HG03571 (cell line): ENCODE measurements around the gene CA11.
A peak's percentile ranks its signal among the peaks of the same experiment; 100 is the strongest.

ENCODE experiments used
- ATAC-seq: cut with Tn5 transposase; IDR thresholded peaks from one replicate; pipeline ENCODE4 v1.9.1; 2021; ENCODE audit not compliant: unreplicated experiment

The CA11 gene

GRCh38 chr19:48629599-48630295, 16.2 kb downstream of the CA11 start:
- no peak for ATAC-seq

DNA sequence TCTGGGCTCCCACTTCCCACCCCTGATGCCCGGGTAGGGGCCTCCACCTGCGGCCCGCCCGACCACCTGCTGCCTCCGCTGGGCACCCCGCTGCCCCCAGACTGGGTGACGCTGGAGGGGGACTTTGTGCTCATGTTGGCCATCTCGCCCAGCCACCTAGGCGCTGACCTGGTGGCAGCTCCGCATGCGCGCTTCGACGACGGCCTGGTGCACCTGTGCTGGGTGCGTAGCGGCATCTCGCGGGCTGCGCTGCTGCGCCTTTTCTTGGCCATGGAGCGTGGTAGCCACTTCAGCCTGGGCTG, 16.7 kb downstream of the CA11 start:
- ATAC-seq, result no peak

DNA sequence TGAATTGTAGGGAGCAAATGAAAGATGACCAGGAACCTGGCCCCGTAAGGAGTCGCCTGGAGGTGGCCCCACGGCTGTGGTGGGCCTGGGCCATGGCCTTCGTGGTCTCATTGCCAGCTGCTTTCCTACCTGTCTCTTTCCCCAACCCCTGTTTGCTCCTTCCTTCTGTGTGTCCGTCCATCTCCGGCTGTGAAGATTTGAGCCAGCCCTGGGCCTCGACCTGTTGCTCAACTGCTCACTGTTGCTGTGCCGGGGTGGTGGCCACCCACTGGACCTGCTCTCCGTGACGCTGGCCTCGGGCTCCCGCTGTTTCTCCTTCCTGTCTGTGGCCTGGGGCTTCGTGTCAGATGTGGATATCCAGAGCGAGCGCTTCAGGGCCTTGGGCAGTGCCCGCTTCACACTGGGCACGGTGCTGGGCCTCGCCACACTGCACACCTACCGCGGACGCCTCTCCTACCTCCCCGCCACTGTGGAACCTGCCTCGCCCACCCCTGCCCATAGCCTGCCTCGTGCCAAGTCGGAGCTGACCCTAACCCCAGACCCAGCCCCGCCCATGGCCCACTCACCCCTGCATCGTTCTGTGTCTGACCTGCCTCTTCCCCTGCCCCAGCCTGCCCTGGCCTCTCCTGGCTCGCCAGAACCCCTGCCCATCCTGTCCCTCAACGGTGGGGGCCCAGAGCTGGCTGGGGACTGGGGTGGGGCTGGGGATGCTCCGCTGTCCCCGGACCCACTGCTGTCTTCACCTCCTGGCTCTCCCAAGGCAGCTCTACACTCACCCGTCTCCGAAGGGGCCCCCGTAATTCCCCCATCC, 17.3 kb downstream of the CA11 start:
- ATAC-seq, result no peak

- ATAC-seq, result no peak
These were observed 18.1 kb downstream of the CA11 start for GRCh38 chr19:48627865-48628314.

GRCh38 chr19:48627201-48627864, 18.7 kb downstream of the CA11 start:
- no peak for ATAC-seq

GRCh38 chr19:48625891-48626327, 20.1 kb downstream of the CA11 start:
- no peak for ATAC-seq

DNA sequence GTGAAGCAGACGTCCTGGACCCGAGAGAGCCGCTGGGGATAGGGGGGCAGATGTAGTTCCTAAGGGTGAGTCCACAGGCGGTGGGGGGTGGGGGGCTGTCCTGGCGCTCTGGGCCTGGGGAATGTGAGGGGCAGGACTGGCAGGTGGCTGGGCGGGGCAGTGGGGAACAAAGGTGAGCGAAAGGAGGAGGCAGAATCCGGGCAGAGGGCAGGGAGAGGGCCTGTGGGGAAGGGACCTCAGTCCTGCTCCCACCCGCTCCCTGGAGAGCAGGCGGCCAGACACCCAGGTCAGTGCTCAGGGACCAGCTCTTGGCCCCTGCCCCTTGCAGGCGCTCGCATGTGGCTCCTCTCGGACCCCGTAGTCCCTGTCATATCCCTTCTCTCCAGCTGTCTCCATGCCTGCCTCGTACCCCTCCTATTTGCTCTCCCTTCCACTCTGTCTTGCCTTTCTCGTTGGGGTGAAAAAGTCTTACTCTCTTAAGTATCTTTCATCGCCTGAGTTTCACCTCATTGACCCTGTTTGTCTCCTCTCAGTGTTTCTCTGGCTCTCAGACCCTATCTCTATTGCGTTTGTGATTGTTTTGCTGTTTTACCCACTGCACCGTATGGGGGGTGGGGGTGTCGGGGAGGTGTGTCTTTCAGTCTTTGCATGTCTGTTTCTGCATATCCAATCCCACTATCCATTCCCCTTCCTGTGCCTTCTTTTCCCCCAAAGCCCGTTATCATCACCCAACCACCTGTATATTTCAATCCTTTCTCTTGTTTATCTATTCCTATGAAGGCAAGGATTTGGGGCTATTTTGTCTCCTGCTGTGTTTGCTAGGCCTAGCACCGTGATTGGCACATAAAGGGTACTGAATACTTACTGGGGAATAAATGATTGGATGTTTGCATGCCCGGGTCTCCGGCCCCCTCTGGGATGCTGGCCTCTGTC, 20.9 kb downstream of the CA11 start:
- no peak for ATAC-seq

GRCh38 chr19:48624067-48624594, 21.9 kb downstream of the CA11 start:
- ATAC-seq, result peak; percentile 45

DNA sequence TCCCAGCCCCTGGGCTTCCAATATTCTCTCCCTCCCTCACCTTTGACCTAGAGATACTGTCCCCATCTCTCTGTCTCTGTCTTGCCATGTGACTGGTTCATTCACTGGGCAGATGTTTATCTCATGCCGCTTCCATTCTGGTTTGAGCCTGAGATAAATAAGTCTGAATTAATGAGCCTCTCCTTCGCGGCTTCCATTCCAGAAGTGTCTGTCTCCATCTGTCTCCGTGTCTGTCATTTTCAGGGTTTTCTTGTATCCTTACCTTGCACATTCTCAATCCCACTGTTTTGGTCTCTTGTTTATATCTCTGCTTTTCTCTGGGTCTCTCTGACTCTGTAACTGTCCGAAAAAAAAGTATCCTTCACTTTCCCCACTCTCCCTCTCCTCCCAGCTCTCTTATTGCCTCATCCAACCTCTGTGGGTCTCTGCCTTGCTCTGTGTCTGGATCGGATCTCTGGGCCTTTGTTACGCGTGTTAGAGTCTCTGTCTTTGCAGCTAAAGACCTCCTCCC, 22.4 kb downstream of the CA11 start:
- ATAC-seq, result no peak

DNA sequence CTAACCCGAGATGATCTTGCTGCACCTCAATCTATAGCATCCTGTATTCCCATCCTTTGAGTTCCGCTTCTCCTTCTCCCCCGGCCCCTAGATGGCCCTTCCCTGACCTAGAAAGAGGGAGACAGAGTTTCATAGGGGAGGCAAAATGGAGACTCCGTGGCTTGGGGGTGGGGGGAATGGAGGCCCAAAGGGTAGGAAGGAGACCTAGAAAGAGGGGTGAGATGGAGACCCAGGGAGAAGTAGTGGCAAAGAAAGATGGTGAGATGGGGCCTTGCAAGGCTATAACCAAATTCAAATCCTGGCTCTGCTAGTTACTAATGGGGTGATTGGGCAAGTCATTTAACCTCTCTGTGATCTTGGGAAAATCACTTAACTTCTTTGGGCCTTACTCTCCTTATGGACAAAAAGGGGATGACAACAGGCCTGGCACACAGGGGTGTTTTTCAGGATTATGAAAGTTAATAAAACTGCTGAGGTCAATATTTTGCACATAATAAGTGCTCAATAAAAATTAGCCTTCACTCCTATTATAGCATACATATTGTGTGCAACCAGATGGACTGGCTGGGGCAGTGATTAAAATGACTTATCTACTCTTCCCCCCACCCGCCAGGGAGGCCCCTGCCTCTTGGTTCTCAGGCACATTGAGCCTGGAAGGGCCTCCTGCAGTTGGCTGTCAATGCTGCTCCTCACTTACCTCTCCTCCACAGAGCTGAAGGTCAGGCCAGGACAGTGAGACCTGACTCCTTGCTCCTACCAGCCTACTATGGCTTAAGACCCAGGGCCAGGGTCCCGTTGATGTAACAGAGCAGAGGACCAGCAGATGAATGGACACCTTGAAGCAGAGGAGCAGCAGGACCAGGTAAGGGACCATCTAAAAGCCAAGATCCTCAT, 26.0 kb downstream of the CA11 start:
- ATAC-seq, result no peak

GRCh38 chr19:48618916-48619691, 26.9 kb downstream of the CA11 start, which contains the start of the genes RPL18 and SPHK2:
RPL18 (minus strand) TSS chr19:48619178; CDS start chr19:48619143, 35 bp downstream.
SPHK2 (plus strand) TSS chr19:48619506; CDS start chr19:48620515, 1,009 bp downstream.
- peak; percentile 75 for ATAC-seq

GRCh38 chr19:48618278-48618915, 27.6 kb downstream of the CA11 start:
- ATAC-seq, result no peak

DNA sequence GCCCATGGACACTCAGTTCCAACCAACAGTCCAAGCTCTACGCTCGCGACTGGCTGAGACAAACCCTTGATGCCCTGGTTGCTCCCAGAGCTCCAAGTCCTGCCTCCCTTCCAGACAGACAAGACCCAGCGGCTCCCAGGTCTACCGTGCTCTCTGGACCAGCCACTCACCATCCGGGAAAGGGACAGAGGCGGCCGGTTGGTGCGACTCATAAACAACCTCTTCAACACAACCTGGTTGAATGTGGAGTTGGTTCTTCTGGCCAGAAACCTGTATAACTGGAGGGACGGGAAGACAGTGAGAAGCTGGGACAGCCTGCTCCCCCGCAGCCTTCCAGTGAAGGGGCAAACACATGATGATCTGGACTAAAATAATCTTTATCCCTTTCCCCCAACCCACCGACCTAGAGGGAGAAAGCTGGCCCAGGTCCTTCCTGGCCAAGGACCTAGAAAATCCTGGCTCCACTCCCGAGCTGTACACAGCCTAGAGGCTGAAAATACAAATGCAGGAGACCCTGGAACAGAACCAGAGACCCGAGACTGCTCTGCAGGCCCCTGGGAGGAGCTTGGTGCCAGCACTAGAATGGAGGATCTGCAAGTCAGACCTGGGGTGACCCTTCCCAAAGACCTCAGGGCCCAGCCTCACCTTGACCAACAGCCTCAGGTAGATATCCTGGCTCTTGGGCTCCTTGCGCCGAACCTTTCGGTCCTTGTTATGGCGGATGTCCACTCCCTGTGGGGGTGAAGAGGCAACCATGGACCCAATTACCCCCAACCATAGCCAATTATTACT, 28.6 kb downstream of the CA11 start:
- no peak for ATAC-seq

- ATAC-seq, result no peak
These were observed 29.4 kb downstream of the CA11 start for GRCh38 chr19:48616491-48617056.

DNA sequence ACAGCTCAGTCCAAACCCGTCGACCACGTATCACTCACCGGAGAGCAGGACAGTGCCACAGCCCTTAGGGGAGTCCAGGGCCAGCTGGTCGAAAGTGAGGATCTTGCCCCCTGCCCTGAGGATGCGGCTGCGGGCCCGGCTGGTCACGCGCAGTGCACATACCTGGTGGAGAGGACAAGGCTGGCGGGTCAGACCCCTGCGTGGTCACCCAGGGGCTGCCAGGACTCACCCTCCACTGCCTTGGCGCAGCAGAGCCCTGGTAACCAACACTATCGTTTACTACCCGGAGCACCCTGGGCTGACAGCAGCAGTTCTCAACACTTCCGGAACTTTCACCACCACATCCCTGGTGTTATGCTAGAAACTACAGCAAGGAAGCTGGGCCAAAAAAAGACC, 29.9 kb downstream of the CA11 start:
- no peak for ATAC-seq

GRCh38 chr19:48615231-48616040, 30.6 kb downstream of the CA11 start:
- ATAC-seq, result no peak
